Ishikawa (cell line): ENCODE measurements around the gene SLC17A9.
A peak's percentile ranks its signal among the peaks of the same experiment; 100 is the strongest.

Source experiments
- CEBPB ChIP-seq: IDR thresholded peaks from 2 replicates; pipeline ENCODE4 v1.6.1; 2012
- CREB1 ChIP-seq: IDR thresholded peaks from 2 replicates; pipeline ENCODE4 v1.6.1; 2012; ENCODE audit warnings: low read depth
- EGR1 ChIP-seq: IDR thresholded peaks from 2 replicates; pipeline ENCODE4 v1.6.1; 2012
- EP300 ChIP-seq: IDR thresholded peaks from 2 replicates; pipeline ENCODE4 v1.6.1; 2012; ENCODE audit warnings: borderline replicate concordance
- FOXM1 ChIP-seq: IDR thresholded peaks from 2 replicates; pipeline ENCODE4 v1.6.1; 2012; ENCODE audit warnings: low read depth, borderline replicate concordance
- MAX ChIP-seq: IDR thresholded peaks from 2 replicates; pipeline ENCODE4 v1.6.1; 2012
- NFIC ChIP-seq: IDR thresholded peaks from 2 replicates; pipeline ENCODE4 v1.6.1; 2012
- RAD21 ChIP-seq: IDR thresholded peaks from 2 replicates; pipeline ENCODE4 v1.6.1; 2012; ENCODE audit warnings: low read depth
- REST ChIP-seq: IDR thresholded peaks from 2 replicates; pipeline ENCODE4 v1.6.1; 2012; ENCODE audit warnings: low read depth, mild to moderate bottlenecking
- TAF1 ChIP-seq: IDR thresholded peaks from 2 replicates; pipeline ENCODE4 v1.6.1; 2012; ENCODE audit warnings: low read depth, mild to moderate bottlenecking
- TCF12 ChIP-seq: IDR thresholded peaks from 2 replicates; pipeline ENCODE4 v1.6.1; 2012; ENCODE audit warnings: low read depth
- TEAD4 ChIP-seq: IDR thresholded peaks from 2 replicates; pipeline ENCODE4 v1.6.1; 2012
- USF1 ChIP-seq: IDR thresholded peaks from 2 replicates; pipeline ENCODE4 v1.6.1; 2012
- YY1 ChIP-seq: IDR thresholded peaks from 2 replicates; pipeline ENCODE4 v1.6.1; 2012; ENCODE audit warnings: low read depth
- ZBTB7A ChIP-seq: IDR thresholded peaks from 2 replicates; pipeline ENCODE4 v1.6.1; 2012; ENCODE audit warnings: low read depth

The SLC17A9 gene

GRCh38 chr20:63015147-63015661 is 62.7 kb downstream of the SLC17A9 start:
- no peak for TF ChIP-seq TEAD4
- TF ChIP-seq TAF1, result no peak
- TF ChIP-seq ZBTB7A, result no peak
- TF ChIP-seq RAD21, result no peak
- TF ChIP-seq TCF12, result no peak
- no peak for TF ChIP-seq USF1
- no peak for TF ChIP-seq YY1
- TF ChIP-seq REST, result no peak
- no peak for TF ChIP-seq CREB1
- no peak for TF ChIP-seq EP300
- TF ChIP-seq CEBPB, result no peak

GRCh38 chr20:63015662-63016361 is 63.3 kb downstream of the SLC17A9 start:
- no peak for TF ChIP-seq TEAD4
- TF ChIP-seq FOXM1, result no peak
- TF ChIP-seq REST, result no peak
- no peak for TF ChIP-seq YY1
- no peak for TF ChIP-seq RAD21
- TF ChIP-seq USF1, result no peak
- no peak for TF ChIP-seq TCF12

GRCh38 chr20:63016514-63017075 is 64.1 kb downstream of the SLC17A9 start:
- TF ChIP-seq CREB1 (no peak), MAX (0 out of 2 replicates have a peak, but pooled peaks have one; percentile 22)

- TF ChIP-seq USF1, result no peak
- no peak for TF ChIP-seq TCF12
These were observed 64.7 kb downstream of the SLC17A9 start for GRCh38 chr20:63017076-63017825.

GRCh38 chr20:63017826-63018411 is 65.4 kb downstream of the SLC17A9 start:
- TF ChIP-seq NFIC, result no peak
- no peak for TF ChIP-seq YY1
- TF ChIP-seq USF1, result no peak
- no peak for TF ChIP-seq ZBTB7A
- no peak for TF ChIP-seq EP300
- TF ChIP-seq EGR1, result no peak
- TF ChIP-seq MAX, result no peak
- no peak for TF ChIP-seq CREB1
- TF ChIP-seq TAF1, result no peak
- no peak for TF ChIP-seq TEAD4
- TF ChIP-seq FOXM1, result no peak
- TF ChIP-seq TCF12, result no peak
- TF ChIP-seq RAD21, result no peak
- TF ChIP-seq CEBPB, result no peak
- TF ChIP-seq REST, result no peak
